ENCODE results near the gene RALB. TPM values are rescaled to one million over a fixed set of nuclear protein-coding genes. Genes with fewer than 3 reads are reported as not detected.

RALB gene
- total RNA-seq, 4 donors from 2014 or later: 22.4 to 42.8 (median 34.9) TPM

- H3K4me3 ChIP-seq (ENCODE audit: low read depth, poor library complexity, severe bottlenecking): no peak overlapping the region
- intact Hi-C loops (cut with DNase I; ENCODE audit: low total_unique reads): no loop called here
- TF ChIP-seq CTCF (IDR thresholded peaks at IDR 0.05): no peak
- no peak for TF ChIP-seq POLR2A (IDR thresholded peaks at IDR 0.05)
- no peak for DNase-seq (ENCODE audit: low spot score in 2 of 2)
- 73 to 77% methylated on average over 6 of the region's 6 CpGs for WGBS, 2 donors
These were observed 4.8 kb upstream of the RALB start for GRCh38 chr2:120247851-120248250.

GRCh38 chr2:120250640-120251039 is 2.0 kb upstream of the RALB start:
- TF ChIP-seq POLR2A (IDR thresholded peaks at IDR 0.05): no peak
- no peak for TF ChIP-seq CTCF (IDR thresholded peaks at IDR 0.05)
- intact Hi-C loops (cut with DNase I; ENCODE audit: low total_unique reads): no loop called here
- DNase-seq (ENCODE audit: low spot score in 2 of 2): no peak
- H3K4me3 ChIP-seq (ENCODE audit: low read depth, poor library complexity, severe bottlenecking): no peak overlapping the region
- 88 to 91% methylated on average over 4 of the region's 4 CpGs for WGBS, 2 donors

DNA sequence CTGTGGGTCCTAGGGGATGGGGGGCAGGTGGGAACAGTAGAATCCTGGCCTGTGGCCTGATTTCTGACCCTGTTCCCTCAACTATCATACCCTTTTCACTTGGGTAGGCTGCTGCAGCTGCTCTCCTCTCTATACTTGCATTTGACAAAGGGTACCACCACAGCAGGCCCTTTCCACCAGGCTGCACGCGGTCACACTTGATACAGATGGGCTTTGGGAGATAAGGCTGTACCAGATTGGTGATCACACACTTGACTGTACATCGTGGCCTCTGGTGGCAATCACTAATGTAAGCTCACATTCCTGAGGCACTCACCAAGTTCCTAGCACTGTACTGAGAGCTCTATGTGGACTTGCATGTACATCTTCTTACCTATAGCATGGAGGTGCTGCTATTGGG is 1.6 kb upstream of the RALB start:
- no peak overlapping the region for H3K4me3 ChIP-seq (ENCODE audit: low read depth, poor library complexity, severe bottlenecking)
- intact Hi-C loops (cut with DNase I; ENCODE audit: low total_unique reads): no loop called here
- no peak for TF ChIP-seq POLR2A (IDR thresholded peaks at IDR 0.05)
- no peak for TF ChIP-seq CTCF (IDR thresholded peaks at IDR 0.05)
- no peak for DNase-seq (ENCODE audit: low spot score in 2 of 2)
- 85 to 88% methylated on average over 3 of the region's 3 CpGs for WGBS, 2 donors

GRCh38 chr2:120251880-120252224 is 800 bp upstream of the RALB start:
- WGBS, 2 donors: 21 to 26% methylated on average over 6 of the region's 6 CpGs
- no peak for TF ChIP-seq CTCF (IDR thresholded peaks at IDR 0.05)
- no peak for TF ChIP-seq POLR2A (IDR thresholded peaks at IDR 0.05)
- H3K4me3 ChIP-seq (ENCODE audit: low read depth, poor library complexity, severe bottlenecking): peak overlapping the region; percentile 40
- intact Hi-C loops (cut with DNase I; ENCODE audit: low total_unique reads): no loop called here
- DNase-seq (ENCODE audit: low spot score in 2 of 2): no peak

GRCh38 chr2:120253021-120253882 is 600 bp downstream of the RALB start:
- TF ChIP-seq CTCF (IDR thresholded peaks at IDR 0.05): no peak
- TF ChIP-seq POLR2A (IDR thresholded peaks at IDR 0.05): no peak
- DNase-seq (ENCODE audit: low spot score in 2 of 2): peak; percentile 82 to 96
- H3K4me3 ChIP-seq (ENCODE audit: low read depth, poor library complexity, severe bottlenecking): peak overlapping the region; percentile 69
- intact Hi-C loops (cut with DNase I; ENCODE audit: low total_unique reads): no loop called here
- 0 to 1% methylated on average over 37 to 42 of the region's 60 CpGs for WGBS, 2 donors

GRCh38 chr2:120254178-120254577 is 1.5 kb downstream of the RALB start:
- intact Hi-C loops (cut with DNase I; ENCODE audit: low total_unique reads): no loop called here
- no peak for DNase-seq (ENCODE audit: low spot score in 2 of 2)
- TF ChIP-seq CTCF (IDR thresholded peaks at IDR 0.05) (no peak), POLR2A (IDR thresholded peaks at IDR 0.05) (no peak)
- 55 to 66% methylated on average over 8 of the region's 8 CpGs for WGBS, 2 donors
- H3K4me3 ChIP-seq (ENCODE audit: low read depth, poor library complexity, severe bottlenecking): no peak overlapping the region

Measured in lower leg skin (tissue), 4 donors.